GM10248 (cell line): Measurements from ENCODE around the gene FLYWCH2.

Experiments
- CTCF ChIA-PET: fragments of 300-600 bp; sonication (Branson Sonifier 250); formaldehyde crosslinking; extraction: SDS; loops from one replicate; lab custom pipeline; 2021; ENCODE audit warnings: antibody characterized with exemption; lab: Yijun Ruan, JAX
- POLR2A ChIA-PET: fragments of 350-650 bp; sonication (Branson Sonifier 250); formaldehyde crosslinking; extraction: SDS; loops from one replicate; lab custom pipeline; 2020; ENCODE audit warnings: antibody characterized with exemption; lab: Yijun Ruan, JAX
- DNase-seq: peaks from one replicate; pipeline ENCODE4 v3.0.0; 2012; ENCODE audit errors: extremely low spot score
- TF ChIP-seq, protein P1 (sequence below): IDR thresholded peaks from 2 replicates; pipeline ENCODE4 v1.5.1; 2012; ENCODE audit warnings: mild to moderate bottlenecking, low read depth; ENCODE audit errors: extremely low read depth, missing control alignments, control extremely low read depth

FLYWCH2 gene

DNA sequence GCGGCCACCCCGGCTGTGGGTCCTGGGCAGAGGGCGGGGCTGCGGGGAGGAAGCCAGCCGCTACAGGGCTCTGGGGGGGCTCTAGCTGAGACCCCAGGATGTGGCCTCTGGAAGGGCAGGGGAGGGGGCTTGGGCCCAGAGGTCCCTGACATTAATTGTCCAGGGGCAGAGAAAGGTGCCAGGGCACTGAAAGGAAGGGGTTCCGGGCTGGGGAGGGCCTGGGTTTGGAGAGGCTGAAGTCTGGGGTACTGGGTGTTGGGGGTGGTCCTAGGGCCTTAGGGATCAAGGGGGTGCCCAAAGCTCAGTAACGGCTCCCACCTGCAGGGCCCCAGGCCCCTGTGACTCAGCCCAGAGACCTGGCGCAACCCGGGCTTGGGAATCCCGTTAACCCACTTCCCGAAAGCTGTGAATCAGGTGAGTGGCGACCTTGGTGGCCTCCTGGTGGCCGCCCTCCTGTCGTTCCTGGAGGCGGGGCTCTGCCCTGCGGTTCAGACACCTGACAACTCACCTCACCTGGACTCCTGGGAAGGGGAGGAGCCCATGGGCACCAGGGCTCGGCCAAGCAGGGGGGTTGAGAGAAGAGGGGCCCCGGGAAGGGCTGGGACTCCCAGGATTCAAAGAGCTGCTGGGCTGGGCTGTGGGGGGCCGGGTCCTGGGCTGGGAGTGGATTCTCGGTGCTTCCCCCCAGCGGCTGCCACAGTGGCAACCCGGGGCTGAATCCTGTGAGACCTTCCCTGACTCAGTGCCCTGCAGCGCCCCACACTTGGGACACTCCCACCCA is 24.6 kb upstream of the FLYWCH2 start:
- DNase-seq, result no peak
- TF ChIP-seq, protein P1, sequence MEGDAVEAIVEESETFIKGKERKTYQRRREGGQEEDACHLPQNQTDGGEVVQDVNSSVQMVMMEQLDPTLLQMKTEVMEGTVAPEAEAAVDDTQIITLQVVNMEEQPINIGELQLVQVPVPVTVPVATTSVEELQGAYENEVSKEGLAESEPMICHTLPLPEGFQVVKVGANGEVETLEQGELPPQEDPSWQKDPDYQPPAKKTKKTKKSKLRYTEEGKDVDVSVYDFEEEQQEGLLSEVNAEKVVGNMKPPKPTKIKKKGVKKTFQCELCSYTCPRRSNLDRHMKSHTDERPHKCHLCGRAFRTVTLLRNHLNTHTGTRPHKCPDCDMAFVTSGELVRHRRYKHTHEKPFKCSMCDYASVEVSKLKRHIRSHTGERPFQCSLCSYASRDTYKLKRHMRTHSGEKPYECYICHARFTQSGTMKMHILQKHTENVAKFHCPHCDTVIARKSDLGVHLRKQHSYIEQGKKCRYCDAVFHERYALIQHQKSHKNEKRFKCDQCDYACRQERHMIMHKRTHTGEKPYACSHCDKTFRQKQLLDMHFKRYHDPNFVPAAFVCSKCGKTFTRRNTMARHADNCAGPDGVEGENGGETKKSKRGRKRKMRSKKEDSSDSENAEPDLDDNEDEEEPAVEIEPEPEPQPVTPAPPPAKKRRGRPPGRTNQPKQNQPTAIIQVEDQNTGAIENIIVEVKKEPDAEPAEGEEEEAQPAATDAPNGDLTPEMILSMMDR, result no peak
- CTCF ChIA-PET, result interaction anchor here (1.2 kb wide), 1 partner anchor 10 kb away, joined by 3 read pairs; no protein-coding TSS in a partner anchor

DNA sequence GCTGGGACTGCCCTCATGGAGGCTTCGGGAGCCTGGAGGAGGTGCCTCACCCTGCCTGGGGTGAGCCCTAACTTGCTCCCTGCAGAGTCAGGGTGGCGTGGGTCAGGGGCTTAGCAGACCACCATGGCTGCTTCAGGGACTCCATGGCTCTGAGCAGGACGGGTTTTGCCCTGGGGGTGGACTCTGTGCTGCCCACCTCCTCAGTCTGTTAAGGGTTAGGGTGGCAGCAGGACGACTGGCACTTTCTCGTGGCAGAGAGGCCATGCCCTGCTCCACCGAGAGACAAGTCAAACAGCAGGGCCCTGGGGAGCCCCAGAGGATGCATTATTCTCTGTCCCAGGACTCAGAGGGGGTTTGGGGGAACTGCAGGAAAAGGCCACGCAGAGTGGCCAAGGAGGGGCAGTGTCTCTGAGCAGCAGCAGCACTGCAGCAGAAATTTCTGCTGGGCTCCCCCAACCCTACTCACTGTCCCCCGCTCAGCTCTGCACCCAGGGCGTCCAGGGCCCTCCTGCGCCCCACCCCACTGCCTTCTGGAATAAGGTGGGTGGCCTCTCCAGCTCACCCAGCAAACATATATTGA is 23.2 kb upstream of the FLYWCH2 start:
- TF ChIP-seq, protein P1, result no peak
- no peak for DNase-seq
- ChIA-PET POLR2A (no interaction called here), CTCF (no interaction called here)

More for the DNA sequence above, 24.6 kb upstream of the FLYWCH2 start:
- POLR2A ChIA-PET, result no interaction called here

DNA sequence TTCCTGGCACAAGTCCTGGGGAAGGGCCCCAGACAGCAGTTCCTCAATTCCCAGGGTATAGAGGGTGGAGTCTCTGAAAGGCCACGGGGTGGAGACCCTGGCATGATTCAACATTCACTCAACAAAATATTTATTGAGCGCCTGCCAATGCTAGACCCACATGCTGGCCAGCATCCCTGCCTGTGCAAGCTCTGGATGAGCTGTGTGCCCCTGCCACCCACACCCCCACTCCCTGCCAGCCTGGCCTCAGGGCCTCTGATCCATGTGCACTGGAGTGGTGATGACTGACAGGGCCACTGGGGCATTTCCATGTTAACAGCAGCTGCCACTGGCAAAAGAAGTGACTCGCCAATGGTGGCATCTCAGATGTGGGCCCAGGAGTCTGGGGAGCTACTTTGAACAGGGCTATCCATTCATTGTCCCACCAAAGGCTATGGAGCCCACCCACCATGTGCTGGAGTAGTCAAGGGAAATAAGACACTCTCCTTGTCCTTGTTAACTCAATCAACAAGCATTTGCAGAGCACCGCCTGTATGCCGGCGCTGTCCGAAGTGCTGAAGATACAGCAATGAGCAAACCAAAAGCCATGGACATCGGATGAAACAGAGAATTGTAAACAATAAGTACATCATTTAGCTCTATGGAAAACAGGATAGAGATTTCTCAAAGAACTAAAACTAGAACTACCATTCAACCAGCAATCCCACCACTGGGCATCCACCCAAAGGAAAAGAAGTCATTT is 22.0 kb upstream of the FLYWCH2 start:
- no peak for DNase-seq
- TF ChIP-seq, protein P1, result no peak
- ChIA-PET POLR2A (no interaction called here), CTCF (no interaction called here)

DNA sequence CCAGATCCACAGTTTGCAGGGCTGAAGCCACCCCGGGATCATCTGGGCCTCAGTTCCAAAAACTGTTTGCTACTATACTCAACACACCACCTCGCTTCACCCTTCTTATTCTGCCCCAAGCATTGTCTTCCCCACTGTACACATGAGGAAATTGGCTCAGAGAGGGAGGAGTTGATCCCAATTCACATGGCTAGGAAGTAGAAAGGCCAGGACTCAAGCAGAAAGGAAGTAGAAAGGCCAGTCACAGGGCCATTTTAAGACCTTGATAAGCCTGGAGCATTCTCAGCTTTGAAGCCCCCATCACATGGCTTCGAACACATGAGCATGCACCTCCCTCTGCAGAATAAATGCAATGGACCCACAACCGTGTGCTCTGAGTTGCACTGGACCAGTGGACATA is 17.4 kb upstream of the FLYWCH2 start:
- DNase-seq, result no peak
- ChIA-PET CTCF (interaction anchor here (1.6 to 2.0 kb wide), 2 partner anchors 13 to 61 kb away, joined by 3 to 5 read pairs; no protein-coding TSS in a partner anchor), POLR2A (no interaction called here)
- TF ChIP-seq, protein P1, result no peak

DNA sequence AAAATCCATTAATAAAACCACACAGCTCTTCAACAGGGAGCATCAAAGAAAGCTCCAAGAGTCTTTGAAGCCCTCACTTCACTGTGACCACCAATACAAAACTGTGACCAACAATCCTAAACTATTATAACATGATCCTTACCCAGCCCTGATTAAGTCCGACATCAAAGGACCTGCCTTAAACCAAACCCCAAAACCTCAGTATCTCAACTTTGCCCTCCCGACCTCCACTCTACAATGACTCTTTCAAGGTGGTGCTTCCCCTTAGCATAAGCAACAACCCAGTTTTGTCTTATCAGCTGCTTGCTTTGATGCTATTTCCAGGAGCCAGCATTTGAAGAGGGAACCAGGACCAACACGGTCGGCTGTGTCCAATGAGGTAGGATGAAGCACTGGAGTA is 16.6 kb upstream of the FLYWCH2 start:
- DNase-seq, result no peak
- ChIA-PET POLR2A (no interaction called here), CTCF (interaction anchor here (0.7 to 2.0 kb wide), 4 partner anchors 13 to 61 kb away, joined by 3 to 5 read pairs (median 3); partner anchors contain the start of gene FLYWCH2)
- TF ChIP-seq, protein P1, result no peak

DNA sequence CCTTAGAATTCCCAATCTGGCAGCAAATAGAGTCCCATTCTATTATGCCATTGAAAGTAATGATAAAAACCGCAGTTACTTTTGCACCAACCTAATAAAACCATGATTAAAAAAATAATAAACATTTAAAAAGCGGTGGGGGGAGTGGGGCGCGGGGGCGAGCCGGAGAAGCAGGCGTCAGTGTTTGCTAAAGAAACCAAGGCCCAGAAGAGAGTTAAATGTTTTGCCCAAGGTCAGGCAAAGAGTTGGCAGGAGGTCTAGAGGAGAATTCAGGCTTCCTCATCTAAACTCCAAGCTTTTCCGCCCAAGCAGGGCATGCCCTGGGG is 15.4 kb upstream of the FLYWCH2 start:
- TF ChIP-seq, protein P1, result no peak
- ChIA-PET CTCF (interaction anchor here (0.6 to 3.6 kb wide), 40 partner anchors 11 to 1026 kb away, joined by 3 to 34 read pairs (median 4); partner anchors contain the start of genes ELOB, FLYWCH1, FLYWCH2 and PRSS41), POLR2A (interaction anchor here (1.4 kb wide), 1 partner anchor 15 kb away, joined by 6 read pairs; the partner anchor contains the start of gene FLYWCH2)
- no peak for DNase-seq
